22Rv1 (cell line): ENCODE data around the gene FN3KRP.

ENCODE experiments used
- CTCF ChIP-seq: fragments of 450-650 bp; IDR thresholded peaks from 2 replicates; pipeline ENCODE4 v1.5.1; 2017; ENCODE audit warnings: mild to moderate bottlenecking
- ZFX ChIP-seq: fragments of 450-650 bp; IDR thresholded peaks from 2 replicates; pipeline ENCODE4 v1.6.1; 2017; ENCODE audit warnings: antibody characterized with exemption, borderline replicate concordance

DNA sequence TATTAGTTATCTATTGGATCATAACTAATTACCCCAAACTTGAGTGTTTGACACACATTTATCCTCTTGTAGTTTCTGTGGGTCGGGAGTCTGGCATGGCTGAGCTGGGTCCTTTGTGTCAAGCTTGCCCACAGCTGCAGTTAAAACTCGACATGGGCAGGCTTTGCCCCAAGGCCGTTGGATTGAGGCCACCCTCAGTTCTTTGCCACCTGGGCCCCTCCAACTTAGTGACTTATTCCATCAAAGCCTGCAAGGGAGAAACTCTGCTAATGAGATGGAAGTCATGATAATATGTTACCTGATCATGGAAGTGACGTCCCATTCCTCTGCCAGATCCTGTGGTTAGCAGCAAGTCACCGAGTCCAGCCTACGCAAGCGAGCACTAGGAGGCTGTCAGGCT, 52.5 kb downstream of the FN3KRP start:
- TF ChIP-seq CTCF (no peak), ZFX (no peak)
